Left colon (tissue), 2 donors: ENCODE data around the gene MLNR. TPM values are rescaled to one million over a fixed set of nuclear protein-coding genes. Genes with fewer than 3 reads are reported as not detected.

Experiments
- ATAC-seq: fragments of 200-7000 bp; cut with Tn5 transposase; one replicate; pipeline ENCODE4 v1.9.1; 2020; ENCODE audit warnings: mild to moderate bottlenecking, moderate library complexity
- DNase-seq, 2 donors: peaks; one replicate each; pipeline ENCODE4 v3.0.0-alpha.2; 2020
- intact Hi-C, 2 donors: fragments of 100-400 bp; cut with DNase I in 1 of 2; cut with micrococcal nuclease in 1 of 2; formaldehyde crosslinking; loops; one replicate each; pipeline versions ENCODE4 v1.11.2 to v1.14.0; 2022; cut with DNase I, micrococcal nuclease
- long read RNA-seq: library from polyadenylated mRNA; unstranded; transcript quantifications from one replicate; pipeline ENCODE4 v2.0.0, GENCODE V29; 2021
- total RNA-seq, 2 donors: library from RNA; stranded (reverse); fragmentation: NEBNext Ultra II Directional; extraction: Animal tissue kit (Norgen Biotek cat#: 25700); gene quantifications; one replicate each; pipeline ENCODE4 v1.2.1, GENCODE V29; 2021
- donor health status: DM: no; HTN: no; CAD: no.
- donor health status: DM: yes; HTN: yes; CAD: no.

MLNR gene, protein sequence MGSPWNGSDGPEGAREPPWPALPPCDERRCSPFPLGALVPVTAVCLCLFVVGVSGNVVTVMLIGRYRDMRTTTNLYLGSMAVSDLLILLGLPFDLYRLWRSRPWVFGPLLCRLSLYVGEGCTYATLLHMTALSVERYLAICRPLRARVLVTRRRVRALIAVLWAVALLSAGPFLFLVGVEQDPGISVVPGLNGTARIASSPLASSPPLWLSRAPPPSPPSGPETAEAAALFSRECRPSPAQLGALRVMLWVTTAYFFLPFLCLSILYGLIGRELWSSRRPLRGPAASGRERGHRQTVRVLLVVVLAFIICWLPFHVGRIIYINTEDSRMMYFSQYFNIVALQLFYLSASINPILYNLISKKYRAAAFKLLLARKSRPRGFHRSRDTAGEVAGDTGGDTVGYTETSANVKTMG
- total RNA-seq: not detected
- long read RNA-seq: 0 reads

- peak; percentile 77 for ATAC-seq
- DNase-seq: peak in 1 of 2 donors; percentile 45
- intact Hi-C loops: no loop called here
These were observed at the start of gene MLNR for GRCh38 chr13:49220036-49220855. TSS of gene MLNR (plus strand) at chr13:49220338. CDS start at chr13:49220338, 0 bp downstream.

DNA sequence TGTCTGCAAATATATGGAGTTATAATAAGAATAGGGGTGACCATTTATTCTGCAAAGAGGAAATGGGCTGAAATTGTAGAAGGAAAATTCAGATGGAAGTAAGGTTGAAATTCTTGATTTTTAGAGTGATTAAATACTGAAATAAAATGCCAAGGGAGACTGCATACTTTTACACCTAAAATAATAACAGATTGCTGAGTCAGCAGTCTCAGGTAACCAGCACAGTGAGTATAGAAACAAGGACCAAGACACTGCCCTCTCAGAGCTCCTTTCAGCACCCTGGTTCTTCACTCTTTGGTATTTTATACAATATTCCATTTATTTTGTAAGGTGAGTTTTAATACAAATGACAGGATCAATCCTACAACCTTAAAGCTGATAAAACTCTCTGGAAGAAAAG, 48.8 kb upstream of the MLNR start:
- DNase-seq: no peak
- intact Hi-C loops: no loop called here
- ATAC-seq: no peak

GRCh38 chr13:49183672-49184325, 36.3 kb upstream of the MLNR start:
- intact Hi-C loops: no loop called here
- DNase-seq: no peak
- ATAC-seq: peak; percentile 33

DNA sequence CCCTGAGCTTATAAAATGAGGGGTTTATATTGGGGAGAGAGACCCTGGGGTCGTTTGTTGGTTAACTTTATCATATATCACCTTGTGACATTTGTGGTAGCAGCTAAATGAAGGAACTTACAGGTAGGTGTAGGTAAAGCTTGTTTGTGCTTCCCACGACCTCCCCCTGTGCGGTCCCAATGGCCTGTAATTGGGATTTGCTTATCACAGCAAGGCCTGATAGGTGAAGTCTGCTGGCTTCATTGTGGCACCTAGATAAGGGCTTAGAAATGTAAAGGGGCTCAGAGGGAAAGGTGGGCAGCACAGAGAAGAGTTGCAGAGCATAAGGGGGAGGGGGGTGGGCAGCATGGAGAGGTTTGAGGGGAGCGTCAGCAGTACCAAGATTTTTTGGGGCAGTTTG, 35.5 kb upstream of the MLNR start:
- DNase-seq: no peak
- ATAC-seq: no peak
- intact Hi-C loops: no loop called here

DNA sequence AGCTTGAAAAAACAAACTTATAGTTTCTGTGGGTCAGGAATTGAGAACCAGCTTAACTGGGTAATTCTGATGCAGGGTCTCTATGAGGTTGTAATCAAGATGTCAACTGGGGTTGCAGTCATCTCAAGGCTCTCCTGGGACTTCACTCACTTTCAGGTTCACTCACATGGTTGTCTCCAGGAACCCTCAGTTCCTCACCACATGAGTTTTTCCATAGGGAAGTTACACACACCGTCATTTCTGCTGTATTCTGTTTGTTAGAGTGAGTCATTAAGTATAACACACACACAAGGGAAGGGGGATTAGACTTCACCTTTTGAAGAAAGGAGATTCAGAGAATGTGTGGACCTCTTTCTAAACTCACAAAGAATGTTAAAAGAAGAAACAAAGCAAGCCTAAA, 34.9 kb upstream of the MLNR start:
- intact Hi-C loops: no loop called here
- ATAC-seq (no peak), DNase-seq (no peak)

DNA sequence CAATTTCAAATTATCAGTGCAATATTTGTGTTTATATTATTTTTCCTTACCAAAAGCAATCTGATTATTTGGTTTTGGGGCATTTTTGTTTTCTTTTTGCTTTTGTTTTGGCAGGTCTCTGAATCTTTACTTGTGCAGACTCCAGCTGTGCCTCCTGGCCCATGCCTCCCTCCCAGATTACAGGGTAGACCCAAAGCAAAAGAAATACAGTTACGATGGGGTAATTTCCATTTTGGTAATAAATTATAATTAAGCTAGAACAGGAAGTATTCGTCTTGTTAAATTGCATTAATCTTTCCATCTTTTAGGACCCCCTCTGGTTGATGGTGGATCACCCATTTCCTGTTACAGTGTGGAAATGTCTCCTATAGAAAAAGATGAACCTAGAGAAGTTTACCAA, 29.2 kb upstream of the MLNR start:
- intact Hi-C loops: no loop called here
- no peak for DNase-seq
- no peak for ATAC-seq

GRCh38 chr13:49206641-49207040, 13.5 kb upstream of the MLNR start:
- ATAC-seq: no peak
- intact Hi-C loops: no loop called here
- no peak for DNase-seq

- intact Hi-C loops: no loop called here
- no peak for ATAC-seq
- DNase-seq: no peak
These were observed 11.5 kb upstream of the MLNR start for GRCh38 chr13:49208619-49209018.

DNA sequence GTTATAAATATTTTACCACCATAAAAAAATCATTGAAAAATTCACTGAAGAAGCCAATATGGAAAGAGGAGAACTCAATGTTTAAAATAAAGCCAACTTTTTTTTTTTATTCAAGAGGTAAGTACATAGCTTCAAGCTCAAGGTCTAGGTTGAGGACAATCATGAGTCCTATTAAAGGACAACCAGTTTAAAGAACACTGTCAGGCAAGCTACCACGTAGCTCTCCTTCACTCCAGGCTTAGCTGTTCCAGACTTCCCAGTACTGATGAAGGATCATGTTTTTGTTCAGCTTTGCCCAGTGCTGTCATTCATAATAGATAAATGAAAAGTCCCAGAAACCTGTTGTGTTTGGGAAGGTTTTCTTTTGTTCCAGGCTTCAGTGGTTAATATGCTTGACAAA, 10.0 kb upstream of the MLNR start:
- intact Hi-C loops: no loop called here
- DNase-seq (no peak), ATAC-seq (no peak)

DNA sequence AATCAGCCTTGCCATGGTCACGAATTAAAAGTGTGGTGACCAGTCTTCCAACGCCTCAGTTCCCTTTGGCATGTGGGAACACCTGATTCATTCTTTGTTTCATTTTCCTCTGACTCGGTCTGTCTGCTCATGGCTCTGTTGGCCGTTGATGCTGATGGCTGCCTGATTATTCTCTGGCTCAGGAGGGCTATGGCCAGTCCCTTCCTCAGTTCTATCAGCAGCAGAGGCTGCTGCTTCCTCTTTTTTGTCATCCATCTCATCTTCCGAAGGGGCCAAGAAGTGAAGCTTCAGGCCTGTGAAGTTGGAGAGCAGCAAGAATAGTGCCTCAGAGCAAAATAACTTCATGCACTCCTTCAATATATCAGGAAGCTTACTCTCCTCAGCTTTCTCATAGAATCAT, 9.5 kb upstream of the MLNR start:
- DNase-seq (no peak), ATAC-seq (no peak)
- intact Hi-C loops: no loop called here

GRCh38 chr13:49213539-49213938, 6.6 kb upstream of the MLNR start:
- intact Hi-C loops: no loop called here
- no peak for ATAC-seq
- DNase-seq: no peak

DNA sequence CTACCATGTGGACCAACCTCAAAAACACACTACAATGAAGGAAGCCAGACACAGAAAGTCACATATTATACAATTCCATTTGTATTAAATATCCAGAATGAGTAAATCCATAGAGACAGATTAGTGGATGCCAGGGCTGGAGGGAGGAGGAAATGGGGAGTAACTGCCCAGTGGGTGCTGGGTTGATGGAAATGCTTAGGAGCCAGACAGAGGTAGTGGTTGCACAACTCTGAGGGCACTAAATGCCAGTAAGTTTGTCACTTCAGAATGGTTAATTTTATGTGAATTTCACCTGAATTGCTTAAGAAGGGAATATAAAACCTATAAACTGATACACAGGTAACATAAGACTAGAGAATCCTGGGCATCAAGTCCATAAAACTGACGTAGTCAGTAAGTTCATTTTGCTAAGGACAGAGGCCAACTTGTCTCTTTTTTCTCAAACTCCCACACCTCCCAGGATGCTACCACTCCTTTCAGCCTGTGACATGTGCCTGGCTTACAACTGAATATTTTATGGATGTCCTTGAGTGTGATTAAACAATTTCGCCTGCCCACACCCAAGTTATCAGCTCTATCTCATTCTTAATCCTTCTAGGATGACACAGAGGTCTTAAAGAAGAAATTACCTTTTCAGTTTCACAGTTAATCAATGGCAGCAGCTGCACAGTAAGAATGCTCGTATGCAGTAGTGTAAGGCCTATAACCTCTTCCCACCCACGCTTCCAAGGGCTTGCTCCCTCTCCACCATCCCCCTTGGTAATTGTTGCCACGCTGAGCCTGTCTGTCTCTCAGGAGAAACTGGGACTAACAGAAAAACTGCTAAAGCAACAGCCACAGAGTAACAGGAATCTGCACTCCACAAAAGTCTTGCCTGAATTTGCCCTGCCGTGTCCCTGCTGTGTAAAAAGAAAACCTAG, 5.9 kb upstream of the MLNR start:
- DNase-seq (no peak), ATAC-seq (peak; percentile 57)
- intact Hi-C loops: no loop called here

DNA sequence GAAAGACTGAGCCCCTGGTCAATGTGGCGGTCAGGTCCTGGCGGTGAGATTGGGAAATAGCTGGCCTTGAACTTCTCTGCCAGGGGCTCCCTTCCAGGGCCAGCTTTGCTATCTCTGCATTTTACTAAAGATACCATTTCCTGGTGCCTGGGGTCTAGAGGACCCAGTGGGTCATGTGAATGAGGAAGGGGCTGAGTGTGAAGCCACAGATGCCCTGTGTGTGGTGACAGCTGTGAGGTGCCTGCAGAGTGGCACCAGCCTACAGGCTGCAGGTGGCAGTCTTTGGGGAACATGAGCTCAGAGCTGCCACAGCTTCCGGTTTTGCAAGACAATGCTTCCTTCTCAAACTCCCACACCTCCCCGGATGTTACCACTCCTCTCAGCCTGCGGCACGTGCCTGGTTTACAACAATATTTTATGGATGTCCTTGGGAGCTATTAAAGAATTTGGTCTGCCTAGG, 5.2 kb upstream of the MLNR start:
- intact Hi-C loops: no loop called here
- DNase-seq: peak; percentile 56 to 69
- peak; percentile 86 for ATAC-seq

- no peak for ATAC-seq
- no peak for DNase-seq
- intact Hi-C loops: no loop called here
These were observed 3.8 kb upstream of the MLNR start for GRCh38 chr13:49216334-49216733.

DNA sequence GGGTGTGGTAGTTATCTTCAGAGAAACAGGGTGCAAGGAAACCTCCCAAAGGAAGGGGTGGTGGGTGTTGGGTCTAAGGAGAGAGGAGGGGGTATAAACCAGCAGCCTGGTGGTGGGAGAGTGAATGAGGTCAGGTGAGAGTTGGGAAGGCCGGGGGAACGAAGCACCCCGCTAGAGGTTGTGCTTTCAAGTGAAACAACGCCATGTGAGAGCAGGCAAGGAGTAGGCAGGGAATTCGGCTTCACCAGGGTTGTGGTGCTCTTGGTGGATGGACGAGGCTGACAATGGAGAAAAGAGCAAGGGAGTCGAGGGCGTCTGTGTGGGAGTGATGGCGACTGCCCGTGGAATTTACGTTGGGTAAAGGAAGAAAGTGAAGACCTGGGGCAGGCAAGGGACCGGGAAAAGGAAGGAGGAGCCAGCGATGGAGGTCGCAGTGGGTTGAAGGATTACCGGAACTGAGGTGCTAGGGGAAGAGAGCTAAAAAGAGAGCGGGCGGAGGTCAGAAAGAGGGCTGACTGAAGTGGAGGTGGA, 2.1 kb upstream of the MLNR start:
- no peak for DNase-seq
- intact Hi-C loops: no loop called here

GRCh38 chr13:49218493-49219051, 1.6 kb upstream of the MLNR start:
- DNase-seq: no peak
- intact Hi-C loops: no loop called here
- no peak for ATAC-seq

More for the DNA sequence above, 2.1 kb upstream of the MLNR start:
- no peak for ATAC-seq

- ATAC-seq: no peak
- no peak for DNase-seq
- intact Hi-C loops: no loop called here
These were observed 497 bp upstream of the MLNR start for GRCh38 chr13:49219647-49220035.
